ENCODE results near the gene KCNK15.

- no peak for TF ChIP-seq CTCF (IDR thresholded peaks at IDR 0.05)
- no peak for TF ChIP-seq POLR2A (IDR thresholded peaks at IDR 0.05; ENCODE audit: low read depth)
Observed at GRCh38 chr20:44732327-44732726, 13.3 kb upstream of the KCNK15 start.
